Measurements from ENCODE around the gene IMP3. TPM values are rescaled to one million over a fixed set of nuclear protein-coding genes. Genes with fewer than 3 reads are reported as not detected.
"Not testable (repeated sequence)": the region's sequence is repeated elsewhere in the genome, so short reads cannot be mapped to it uniquely, and the experiment has no call there.

The IMP3 gene
- total RNA-seq, 4 donors from 2014 or later = 129 to 173 (median 140) TPM

- TF ChIP-seq POLR2A (IDR thresholded peaks at IDR 0.05) (no peak), CTCF (IDR thresholded peaks at IDR 0.05) (no peak)
- DNase-seq = no peak
- 80% methylated on average over 2 of the region's 40 CpGs; no CpG with 5 or more reads in 1 of the 2 donors for WGBS, 2 donors
- H3K9me3 ChIP-seq = no peaks in the 10 kb centered on the region
- H3K27me3 ChIP-seq = peaks cover 0 to 5% (median 0%) of the 10 kb centered on the region in 4 donors
- no peak overlapping the region for H3K27ac ChIP-seq
- intact Hi-C loops (cut with DNase I) = no loop called here
- peaks cover 0 to 24% (median 8%) of the 10 kb centered on the region in 3 donors for H3K4me1 ChIP-seq
- peaks cover 0 to 5% (median 0%) of the 10 kb centered on the region in 3 donors for H3K36me3 ChIP-seq
- H3K4me3 ChIP-seq = no peak overlapping the region
These were observed 42.4 kb upstream of the IMP3 start for GRCh38 chr15:75682181-75683135.

- WGBS, 2 donors = 75 to 81% methylated on average over 9 to 10 of the region's 11 CpGs
- no peak overlapping the region for H3K27ac ChIP-seq
- H3K4me1 ChIP-seq = peaks cover 0 to 23% (median 12%) of the 10 kb centered on the region in 3 donors
- intact Hi-C loops (cut with DNase I) = no loop called here
- TF ChIP-seq POLR2A (IDR thresholded peaks at IDR 0.05) (no peak), CTCF (IDR thresholded peaks at IDR 0.05) (no peak)
- H3K9me3 ChIP-seq = no peaks in the 10 kb centered on the region
- no peak overlapping the region for H3K4me3 ChIP-seq
- no peak for DNase-seq
- H3K36me3 ChIP-seq = peaks cover 0 to 15% (median 0%) of the 10 kb centered on the region in 3 donors
- no peaks in the 10 kb centered on the region for H3K27me3 ChIP-seq
These were observed 40.2 kb upstream of the IMP3 start for GRCh38 chr15:75680007-75680789.

- 81 to 95% methylated on average over 6 of the region's 6 CpGs for whole genome bisulfite sequencing, 2 donors
- H3K9me3 ChIP-seq; intact Hi-C loops (cut with DNase I); DNase-seq; H3K27me3 ChIP-seq; H3K27ac ChIP-seq; H3K4me3 ChIP-seq: not testable (repeated sequence)
- peaks cover 8 to 33% (median 8%) of the 10 kb centered on the region in 3 donors for H3K4me1 ChIP-seq
- peaks cover 0 to 15% (median 0%) of the 10 kb centered on the region in 3 donors for H3K36me3 ChIP-seq
These were observed 38.3 kb upstream of the IMP3 start for GRCh38 chr15:75678324-75678690.

GRCh38 chr15:75677465-75678323 is 37.7 kb upstream of the IMP3 start:
- no peaks in the 10 kb centered on the region for H3K9me3 ChIP-seq
- no peaks in the 10 kb centered on the region for H3K27me3 ChIP-seq
- H3K4me1 ChIP-seq = peaks cover 13 to 37% (median 15%) of the 10 kb centered on the region in 3 donors
- peak overlapping the region in 1 of 4 donors; percentile 47 for H3K27ac ChIP-seq
- no peak overlapping the region for H3K4me3 ChIP-seq
- TF ChIP-seq CTCF (IDR thresholded peaks at IDR 0.05) = no peak
- no peak for TF ChIP-seq POLR2A (IDR thresholded peaks at IDR 0.05)
- intact Hi-C loops (cut with DNase I) = no loop called here
- no peak for DNase-seq
- peaks cover 0 to 15% (median 0%) of the 10 kb centered on the region in 3 donors for H3K36me3 ChIP-seq
- WGBS, 2 donors = 70 to 80% methylated on average over 5 to 9 of the region's 16 CpGs

All from esophagus squamous epithelium (tissue), 5 donors.